Activated CD4-positive, alpha-beta T cell treated with anti-CD3 and anti-CD28 coated beads for 1 hour (primary cell): ENCODE measurements around the gene EIF5A.

ENCODE experiments used
- DNase-seq: peaks from one replicate; pipeline ENCODE4 v3.0.0-alpha.2; 2020

The EIF5A gene

GRCh38 chr17:7306911-7307685, at the start of gene EIF5A:
TSS of gene EIF5A (plus strand) at chr17:7307628. CDS start at chr17:7309636, 2,008 bp downstream.
- peak; percentile 100 for DNase-seq

- no peak for DNase-seq
Measured at GRCh38 chr17:7258731-7259554, 48.5 kb upstream of the EIF5A start.

GRCh38 chr17:7259555-7259889, 47.9 kb upstream of the EIF5A start:
- no peak for DNase-seq

GRCh38 chr17:7260151-7260550, 47.3 kb upstream of the EIF5A start:
- no peak for DNase-seq

- DNase-seq, result peak; percentile 25
Measured at GRCh38 chr17:7260651-7261378, 46.6 kb upstream of the EIF5A start.

- DNase-seq, result no peak
Measured at GRCh38 chr17:7261379-7262191, 45.8 kb upstream of the EIF5A start.

- no peak for DNase-seq
Measured at GRCh38 chr17:7262192-7262934, 45.1 kb upstream of the EIF5A start, which contains the start of gene CLDN7. TSS of gene CLDN7 (minus strand) at chr17:7262478. CDS start at chr17:7262043, 435 bp downstream.

GRCh38 chr17:7262935-7263800, 44.3 kb upstream of the EIF5A start:
- no peak for DNase-seq

- DNase-seq, result no peak
Measured at GRCh38 chr17:7263801-7264078, 43.7 kb upstream of the EIF5A start.

- DNase-seq, result no peak
Measured at GRCh38 chr17:7266784-7267183, 40.6 kb upstream of the EIF5A start.

GRCh38 chr17:7279448-7279847, 28.0 kb upstream of the EIF5A start:
- no peak for DNase-seq

- peak; percentile 82 for DNase-seq
Measured at GRCh38 chr17:7280519-7281073, 26.8 kb upstream of the EIF5A start.

- peak; percentile 73 for DNase-seq
Measured at GRCh38 chr17:7281074-7281952, 26.1 kb upstream of the EIF5A start, which contains the start of gene SLC2A4. TSS of gene SLC2A4 (plus strand) at chr17:7281718. CDS start at chr17:7281935, 217 bp downstream.

- no peak for DNase-seq
Measured at GRCh38 chr17:7281953-7282751, 25.3 kb upstream of the EIF5A start.

GRCh38 chr17:7282752-7283321, 24.6 kb upstream of the EIF5A start:
- no peak for DNase-seq

- no peak for DNase-seq
Measured at GRCh38 chr17:7283471-7284216, 23.8 kb upstream of the EIF5A start.

- no peak for DNase-seq
Measured at GRCh38 chr17:7284911-7285310, 22.5 kb upstream of the EIF5A start.
